ENCODE data around the gene ZNF184. TPM values are rescaled to one million over a fixed set of nuclear protein-coding genes. Genes with fewer than 3 reads are reported as not detected.

ZNF184 gene
- total RNA-seq = 1 to 10 TPM; 5.0 to 9.0 (median 8.5) TPM

DNA sequence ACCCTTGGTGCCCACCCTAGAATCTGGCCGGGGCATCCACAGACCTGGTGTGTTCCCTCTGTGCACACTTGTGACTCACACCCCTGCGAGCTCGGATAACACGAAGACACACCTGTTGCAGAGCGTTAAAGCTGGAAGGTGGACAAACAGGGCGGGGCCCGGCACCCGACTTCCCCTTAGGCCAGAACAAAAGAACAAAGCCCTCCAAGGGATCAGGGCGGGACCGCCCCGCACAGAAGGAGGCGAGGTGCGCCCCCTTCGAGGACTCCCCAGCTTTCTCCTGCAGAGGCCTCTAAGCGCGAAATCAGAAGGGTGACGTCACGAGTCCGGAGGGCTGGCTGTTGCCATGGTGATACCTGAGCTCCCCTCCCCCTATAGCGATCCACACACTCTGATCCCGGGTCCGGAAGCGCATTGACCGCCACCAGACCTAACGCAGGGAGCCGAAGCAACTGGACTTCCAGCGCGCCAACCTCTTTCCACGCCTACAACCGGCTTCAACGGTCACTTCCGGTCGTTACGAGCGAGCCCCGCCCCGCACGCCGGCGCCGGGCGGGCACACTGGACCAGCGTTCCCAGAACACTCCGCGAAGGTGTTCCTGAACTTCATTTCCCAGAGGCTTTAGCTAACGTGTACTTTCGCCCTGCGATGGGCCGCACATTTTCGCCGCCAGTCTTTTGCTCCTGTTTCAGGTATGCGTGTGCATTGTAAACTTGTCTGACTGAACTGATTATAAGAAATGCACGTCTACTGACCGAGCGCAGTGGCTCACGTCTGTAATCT lies at the start of gene ZNF184:
Gene ZNF184 (minus strand): TSS at position 489 of the 784 bp plus-strand sequence. CDS start 811 bp downstream, outside the sequence.
- Histone ChIP-seq H3K9me3 (no peaks in the 10 kb centered on the region), H3K4me1 (peaks cover 8 to 35% (median 9%) of the 10 kb centered on the region in 3 donors), H3K27me3 (no peaks in the 10 kb centered on the region), H3K4me3 (peak within 1 kb of the TSS; percentile 69 to 78), H3K27ac (peak within 1 kb of the TSS; percentile 66 to 96 (median 94)), H3K36me3 (peaks cover 0 to 14% of the 10 kb centered on the region in 2 donors)
- 0% methylated on average over 6 to 7 of the region's 56 CpGs for WGBS, 2 donors (ENCODE audit: low coverage in 1 of 2)
- peak; percentile 59 to 64 for TF ChIP-seq POLR2A (IDR thresholded peaks at IDR 0.05)
- peak; percentile 90 for TF ChIP-seq POLR2AphosphoS5 (IDR thresholded peaks at IDR 0.05)
- TF ChIP-seq, protein P1, sequence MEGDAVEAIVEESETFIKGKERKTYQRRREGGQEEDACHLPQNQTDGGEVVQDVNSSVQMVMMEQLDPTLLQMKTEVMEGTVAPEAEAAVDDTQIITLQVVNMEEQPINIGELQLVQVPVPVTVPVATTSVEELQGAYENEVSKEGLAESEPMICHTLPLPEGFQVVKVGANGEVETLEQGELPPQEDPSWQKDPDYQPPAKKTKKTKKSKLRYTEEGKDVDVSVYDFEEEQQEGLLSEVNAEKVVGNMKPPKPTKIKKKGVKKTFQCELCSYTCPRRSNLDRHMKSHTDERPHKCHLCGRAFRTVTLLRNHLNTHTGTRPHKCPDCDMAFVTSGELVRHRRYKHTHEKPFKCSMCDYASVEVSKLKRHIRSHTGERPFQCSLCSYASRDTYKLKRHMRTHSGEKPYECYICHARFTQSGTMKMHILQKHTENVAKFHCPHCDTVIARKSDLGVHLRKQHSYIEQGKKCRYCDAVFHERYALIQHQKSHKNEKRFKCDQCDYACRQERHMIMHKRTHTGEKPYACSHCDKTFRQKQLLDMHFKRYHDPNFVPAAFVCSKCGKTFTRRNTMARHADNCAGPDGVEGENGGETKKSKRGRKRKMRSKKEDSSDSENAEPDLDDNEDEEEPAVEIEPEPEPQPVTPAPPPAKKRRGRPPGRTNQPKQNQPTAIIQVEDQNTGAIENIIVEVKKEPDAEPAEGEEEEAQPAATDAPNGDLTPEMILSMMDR (IDR thresholded peaks at IDR 0.05) = peak in 3 of 4 experiments; percentile 20 to 44 (median 28)
- TF ChIP-seq EP300 (IDR thresholded peaks at IDR 0.05) = no peak
- ATAC-seq = peak; percentile 99

DNA sequence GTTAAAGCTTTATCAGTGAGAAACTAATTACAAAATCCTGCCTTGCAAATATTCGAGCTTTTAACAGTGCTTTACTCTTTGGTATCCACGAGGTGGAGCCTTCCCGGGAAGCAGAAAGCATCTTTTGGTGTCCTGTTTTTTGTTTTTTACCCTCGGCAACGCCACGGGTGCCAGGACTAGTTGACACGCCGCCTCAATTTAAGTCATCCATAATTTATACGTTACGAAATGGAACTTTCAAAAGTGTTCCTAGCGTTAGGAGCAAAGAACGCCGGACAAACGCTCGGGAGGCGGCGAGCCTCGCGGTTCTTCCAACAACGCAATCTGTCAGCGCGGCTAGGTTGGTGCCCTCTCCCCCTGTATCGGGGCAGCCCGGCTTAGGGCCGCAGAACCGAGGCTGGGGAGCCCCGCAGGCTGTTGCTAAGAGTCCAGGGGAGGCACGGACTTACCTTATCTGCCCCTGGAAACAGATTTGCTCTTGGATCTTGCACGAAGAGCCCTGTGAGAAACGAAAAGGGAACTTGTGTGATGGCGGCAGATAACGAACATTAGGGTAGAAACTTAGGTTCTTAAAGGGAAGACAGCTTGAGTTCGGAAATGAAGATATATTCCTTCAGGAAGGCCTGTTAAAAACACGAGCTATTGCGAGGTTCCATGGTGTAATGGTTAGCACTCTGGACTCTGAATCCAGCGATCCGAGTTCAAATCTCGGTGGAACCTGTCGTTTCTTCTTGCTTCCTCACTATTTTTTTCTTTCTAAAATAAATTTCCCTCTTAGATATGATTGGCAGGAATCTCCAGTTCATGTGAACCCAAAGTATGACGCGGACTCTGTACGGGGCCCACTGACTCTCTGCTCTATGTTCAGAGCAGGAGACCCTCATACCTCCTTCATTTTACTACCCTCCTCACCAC lies 46.2 kb upstream of the ZNF184 start:
- ATAC-seq = peak; percentile 92
- peaks cover 15% of the 10 kb centered on the region for H3K27me3 ChIP-seq
- no peak for TF ChIP-seq EP300 (IDR thresholded peaks at IDR 0.05)
- peak; percentile 22 for TF ChIP-seq POLR2AphosphoS5 (IDR thresholded peaks at IDR 0.05)
- no peak for TF ChIP-seq POLR2A (IDR thresholded peaks at IDR 0.05)
- TF ChIP-seq, protein P1 (IDR thresholded peaks at IDR 0.05) = peak; percentile 56 to 80 (median 65)
- H3K4me1 ChIP-seq = peaks cover 0 to 18% (median 5%) of the 10 kb centered on the region in 3 donors
- no peaks in the 10 kb centered on the region for H3K36me3 ChIP-seq
- 0 to 1% methylated on average over 21 to 22 of the region's 42 CpGs for WGBS, 2 donors (ENCODE audit: low coverage in 1 of 2)
- H3K9me3 ChIP-seq = no peaks in the 10 kb centered on the region
- H3K27ac ChIP-seq = peak overlapping the region; percentile 89 to 96 (median 92)
- peak overlapping the region; percentile 75 to 99 for H3K4me3 ChIP-seq

DNA sequence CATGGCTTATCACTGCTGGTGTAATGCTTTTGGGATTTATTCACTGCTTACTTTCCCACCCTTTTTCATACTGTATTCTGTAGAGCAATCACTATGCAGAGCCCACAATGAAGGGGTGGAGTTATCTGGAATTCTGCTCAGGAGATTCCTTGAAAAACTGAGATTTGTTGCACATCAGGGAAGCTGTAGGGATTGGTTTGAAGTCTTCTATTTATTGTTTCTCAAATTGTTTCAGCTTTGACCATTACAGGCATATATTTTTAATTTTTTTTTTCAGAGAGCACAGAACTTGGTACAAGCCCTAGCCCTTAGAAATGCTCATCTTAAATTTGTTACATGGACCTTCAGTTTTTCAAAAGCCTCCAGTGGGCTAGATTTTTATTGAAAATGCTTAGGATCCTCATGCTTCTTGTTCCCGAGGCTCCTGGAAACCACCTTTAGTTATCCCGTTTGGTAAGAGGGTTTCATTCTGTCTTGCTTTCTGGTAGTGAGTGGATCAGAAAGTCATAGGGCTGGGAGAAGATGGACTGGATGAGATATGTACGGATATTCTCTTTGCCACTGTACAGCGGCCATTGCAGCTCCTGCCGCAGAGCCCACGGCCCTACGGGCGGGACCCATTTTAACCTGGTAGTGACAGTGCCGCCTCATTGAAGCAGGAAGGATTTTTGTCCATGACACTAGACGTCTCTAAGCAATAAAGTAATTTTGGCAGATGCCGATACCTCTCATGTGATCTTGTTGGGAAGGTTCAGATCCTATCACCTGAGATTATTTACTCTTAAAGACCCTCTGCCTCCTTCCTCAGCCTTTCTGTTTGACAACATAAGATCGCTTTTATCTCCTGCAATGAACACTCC lies 45.3 kb upstream of the ZNF184 start:
- no peak for ATAC-seq
- TF ChIP-seq POLR2AphosphoS5 (IDR thresholded peaks at IDR 0.05) = no peak
- TF ChIP-seq POLR2A (IDR thresholded peaks at IDR 0.05) = no peak
- no peak for TF ChIP-seq EP300 (IDR thresholded peaks at IDR 0.05)
- TF ChIP-seq, protein P1 (IDR thresholded peaks at IDR 0.05) = no peak
- peaks cover 22% of the 10 kb centered on the region for H3K27me3 ChIP-seq
- H3K36me3 ChIP-seq = no peaks in the 10 kb centered on the region
- H3K27ac ChIP-seq = peak overlapping the region; percentile 89 to 96 (median 92)
- WGBS, 2 donors (ENCODE audit: low coverage in 1 of 2) = 30 to 36% methylated on average over 2 to 12 of the region's 12 CpGs
- peak overlapping the region; percentile 75 to 99 for H3K4me3 ChIP-seq
- peaks cover 0 to 18% (median 5%) of the 10 kb centered on the region in 3 donors for H3K4me1 ChIP-seq
- H3K9me3 ChIP-seq = no peaks in the 10 kb centered on the region

DNA sequence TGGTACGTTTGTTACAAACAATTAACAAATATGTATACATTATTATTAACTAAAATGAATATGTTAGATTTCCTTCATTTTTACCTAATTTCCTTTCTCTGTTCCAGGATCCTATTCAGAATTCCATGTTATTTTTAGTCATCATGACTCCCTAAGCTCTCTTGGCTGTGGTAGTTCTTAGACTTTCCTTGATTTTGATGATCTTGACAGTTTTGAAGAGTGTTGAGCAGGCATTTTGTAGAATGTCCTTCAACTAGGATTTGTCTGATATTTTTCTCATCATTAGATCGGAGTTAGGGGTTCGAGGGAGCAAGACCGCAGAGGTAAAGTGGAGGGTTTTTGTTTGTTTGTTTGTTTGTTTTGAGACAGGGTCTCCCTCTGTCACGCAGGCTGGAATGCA lies 44.3 kb upstream of the ZNF184 start:
- Histone ChIP-seq H3K27me3 (peaks cover 31% of the 10 kb centered on the region), H3K4me3 (no peak overlapping the region), H3K9me3 (no peaks in the 10 kb centered on the region), H3K27ac (no peak overlapping the region), H3K36me3 (no peaks in the 10 kb centered on the region), H3K4me1 (peaks cover 0 to 18% (median 5%) of the 10 kb centered on the region in 3 donors)
- 72 to 78% methylated on average over 2 to 5 of the region's 5 CpGs for WGBS, 2 donors (ENCODE audit: low coverage in 1 of 2)
- no peak for ATAC-seq
- TF ChIP-seq, protein P1 (IDR thresholded peaks at IDR 0.05) = no peak
- TF ChIP-seq POLR2AphosphoS5 (IDR thresholded peaks at IDR 0.05) = no peak
- TF ChIP-seq EP300 (IDR thresholded peaks at IDR 0.05) = no peak

All from gastroesophageal sphincter (tissue), 4 donors.